HepG2 (cell line): ENCODE measurements around the gene LITAFD. TPM values are rescaled to one million over a fixed set of nuclear protein-coding genes. Genes with fewer than 3 reads are reported as not detected.

Source experiments
- FOXM1 ChIP-seq: sonication (generic); formaldehyde crosslinking; IDR thresholded peaks from 2 replicates; pipeline ENCODE4 v1.5.0; 2020; ENCODE audit warnings: missing genetic modification reagents
- HOXA5 ChIP-seq: sonication (generic); formaldehyde crosslinking; IDR thresholded peaks from 2 replicates; pipeline ENCODE4 v1.4.0; 2020; ENCODE audit warnings: missing genetic modification reagents
- NR3C1 ChIP-seq: sonication (generic); formaldehyde crosslinking; IDR thresholded peaks from 2 replicates; pipeline ENCODE4 v1.4.0; 2020; ENCODE audit warnings: missing genetic modification reagents
- POGK ChIP-seq: sonication (generic); formaldehyde crosslinking; conservative IDR thresholded peaks from 2 replicates; pipeline ENCODE4 v1.8.0; 2022; ENCODE audit warnings: mild to moderate bottlenecking, moderate library complexity, missing genetic modification reagents
- POLR2AphosphoS2 ChIP-seq: IDR thresholded peaks from 2 replicates; pipeline ENCODE4 v1.6.1; 2011; ENCODE audit warnings: low read depth, low read length, improper control_type of control experiment
- RAD51 ChIP-seq: fragments of 450-650 bp; IDR thresholded peaks from 2 replicates; pipeline ENCODE4 v1.6.1; 2016; ENCODE audit warnings: borderline replicate concordance
- SNRNP70 ChIP-seq: fragments of 200-400 bp; formaldehyde crosslinking; IDR thresholded peaks from 2 replicates; pipeline ENCODE4 v1.6.1; 2017; ENCODE audit warnings: mild to moderate bottlenecking, low read depth, low read length, moderate library complexity
- TCF7L2 ChIP-seq: IDR thresholded peaks from 2 replicates; pipeline ENCODE4 v1.6.1; 2011; ENCODE audit warnings: mild to moderate bottlenecking, low read depth, low read length, moderate library complexity
- ZBTB10 ChIP-seq: sonication (generic); formaldehyde crosslinking; IDR thresholded peaks from 2 replicates; pipeline ENCODE4 v1.4.0; 2020; ENCODE audit warnings: missing genetic modification reagents, borderline replicate concordance
- ZFP36L1 ChIP-seq: sonication (generic); formaldehyde crosslinking; IDR thresholded peaks from 2 replicates; pipeline ENCODE4 v1.8.0; 2022; ENCODE audit warnings: mild to moderate bottlenecking, missing genetic modification reagents, moderate library complexity
- ZSCAN9 ChIP-seq: IDR thresholded peaks from 2 replicates; pipeline ENCODE4 v1.6.1; 2016; ENCODE audit warnings: borderline replicate concordance
- polyA plus RNA-seq, 8 experiments: library from polyadenylated mRNA; depleted of rRNA in 3 of 8; stranded (reverse) in 7 of 8; unstranded in 1 of 8; fragments of >200 nt; fragmentation: Illumina TruSeq in 4 of 8; extraction: Trizol in 4 of 8; gene quantifications; 2 replicates each; pipeline versions ENCODE4 v1.2.1 to v1.2.3, GENCODE V29; 2011 to 2016; ENCODE audit warnings: low read depth in 4 of 8, missing spikeins in 1 of 8, mixed read lengths in 1 of 8; ENCODE audit not compliant: insufficient read depth in 1 of 8
- total RNA-seq, 5 experiments: library from RNA; depleted of rRNA; stranded (reverse); fragments of >200 nt; fragmentation: Illumina TruSeq; extraction: Trizol; gene quantifications; 2 replicates each; pipeline ENCODE4 v1.2.3, GENCODE V29; 2016; ENCODE audit warnings: low read depth in 1 of 5
- TF ChIP-seq, protein P1 (sequence below): sonication (generic); formaldehyde crosslinking; IDR thresholded peaks from 2 replicates; pipeline ENCODE4; 2020; ENCODE audit warnings: missing genetic modification reagents, mild to moderate bottlenecking, borderline replicate concordance
- TF ChIP-seq, protein P2 (sequence below): sonication (generic); formaldehyde crosslinking; IDR thresholded peaks from 2 replicates; pipeline ENCODE4 v1.5.0; 2020; ENCODE audit warnings: mild to moderate bottlenecking, low read depth, missing genetic modification reagents, borderline replicate concordance
- TF ChIP-seq, protein P3 (sequence below): sonication (generic); formaldehyde crosslinking; IDR thresholded peaks from 2 replicates; pipeline ENCODE4 v1.4.0; 2020; ENCODE audit warnings: missing genetic modification reagents

LITAFD gene
- total and polyA plus RNA-seq, 2 of the 13 experiments (the other 11 are each of a cell fraction or from before 2014, with no cell fraction given): not detected

DNA sequence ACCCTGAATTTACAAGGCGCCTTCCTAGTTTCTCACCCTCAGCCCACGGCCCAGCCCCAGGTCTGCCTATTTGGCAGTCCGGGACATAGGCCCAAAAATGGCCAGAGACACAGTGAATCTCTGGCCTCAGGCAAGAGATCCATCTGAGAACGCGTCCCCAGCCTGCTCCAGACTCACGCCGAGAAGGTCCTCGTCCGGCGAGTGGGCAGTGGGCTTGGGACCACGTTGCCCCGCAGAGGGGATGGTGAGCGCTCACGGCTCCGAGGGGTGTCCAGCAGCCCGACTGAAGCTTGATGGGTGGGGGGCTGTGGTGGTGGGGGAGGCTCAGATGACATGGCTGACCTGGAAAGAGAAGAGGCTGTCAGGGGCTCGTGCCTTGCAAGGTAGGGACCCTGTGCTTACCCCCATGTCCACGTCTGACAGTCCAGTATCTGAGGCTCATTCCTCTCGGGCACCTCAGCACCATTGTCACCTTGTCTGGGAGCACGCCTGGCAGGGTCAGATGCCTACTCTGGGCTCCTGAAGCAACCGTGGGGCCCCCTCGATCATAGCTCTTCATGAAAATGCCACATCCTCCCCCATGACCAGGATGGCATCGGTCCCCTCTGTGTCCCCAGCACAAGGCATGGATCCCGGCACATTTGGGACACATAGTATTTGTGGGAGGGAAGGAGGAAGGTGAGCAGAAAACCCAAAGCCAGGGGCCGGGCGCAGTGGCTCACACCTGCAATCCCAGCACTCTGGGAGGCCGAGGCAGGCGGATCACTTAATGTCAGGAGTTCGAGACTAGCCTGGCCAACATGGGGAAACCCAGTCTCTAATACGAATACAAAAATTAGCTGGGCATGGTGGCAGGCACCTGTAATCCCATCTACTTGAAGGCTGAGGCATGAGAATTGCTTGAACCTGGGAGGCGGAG lies 22.9 kb upstream of the LITAFD start (continued):
- TF ChIP-seq, protein P1, sequence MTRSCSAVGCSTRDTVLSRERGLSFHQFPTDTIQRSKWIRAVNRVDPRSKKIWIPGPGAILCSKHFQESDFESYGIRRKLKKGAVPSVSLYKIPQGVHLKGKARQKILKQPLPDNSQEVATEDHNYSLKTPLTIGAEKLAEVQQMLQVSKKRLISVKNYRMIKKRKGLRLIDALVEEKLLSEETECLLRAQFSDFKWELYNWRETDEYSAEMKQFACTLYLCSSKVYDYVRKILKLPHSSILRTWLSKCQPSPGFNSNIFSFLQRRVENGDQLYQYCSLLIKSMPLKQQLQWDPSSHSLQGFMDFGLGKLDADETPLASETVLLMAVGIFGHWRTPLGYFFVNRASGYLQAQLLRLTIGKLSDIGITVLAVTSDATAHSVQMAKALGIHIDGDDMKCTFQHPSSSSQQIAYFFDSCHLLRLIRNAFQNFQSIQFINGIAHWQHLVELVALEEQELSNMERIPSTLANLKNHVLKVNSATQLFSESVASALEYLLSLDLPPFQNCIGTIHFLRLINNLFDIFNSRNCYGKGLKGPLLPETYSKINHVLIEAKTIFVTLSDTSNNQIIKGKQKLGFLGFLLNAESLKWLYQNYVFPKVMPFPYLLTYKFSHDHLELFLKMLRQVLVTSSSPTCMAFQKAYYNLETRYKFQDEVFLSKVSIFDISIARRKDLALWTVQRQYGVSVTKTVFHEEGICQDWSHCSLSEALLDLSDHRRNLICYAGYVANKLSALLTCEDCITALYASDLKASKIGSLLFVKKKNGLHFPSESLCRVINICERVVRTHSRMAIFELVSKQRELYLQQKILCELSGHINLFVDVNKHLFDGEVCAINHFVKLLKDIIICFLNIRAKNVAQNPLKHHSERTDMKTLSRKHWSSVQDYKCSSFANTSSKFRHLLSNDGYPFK (CRISPR knock-in tag): no peak
- TF ChIP-seq, protein P2, sequence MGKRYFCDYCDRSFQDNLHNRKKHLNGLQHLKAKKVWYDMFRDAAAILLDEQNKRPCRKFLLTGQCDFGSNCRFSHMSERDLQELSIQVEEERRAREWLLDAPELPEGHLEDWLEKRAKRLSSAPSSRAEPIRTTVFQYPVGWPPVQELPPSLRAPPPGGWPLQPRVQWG (CRISPR knock-in tag): no peak
- TF ChIP-seq SNRNP70 (no peak), POLR2AphosphoS2 (peak; percentile 30; the same call in 1 of the 2 replicates), ZBTB10 (no peak), TCF7L2 (no peak), FOXM1 (CRISPR knock-in tag) (no peak), ZSCAN9 (CRISPR knock-in tag) (no peak), ZFP36L1 (CRISPR knock-in tag) (no peak), RAD51 (no peak), HOXA5 (CRISPR knock-in tag) (no peak), NR3C1 (CRISPR knock-in tag) (no peak), POGK (CRISPR knock-in tag) (no peak)
- TF ChIP-seq, protein P3, sequence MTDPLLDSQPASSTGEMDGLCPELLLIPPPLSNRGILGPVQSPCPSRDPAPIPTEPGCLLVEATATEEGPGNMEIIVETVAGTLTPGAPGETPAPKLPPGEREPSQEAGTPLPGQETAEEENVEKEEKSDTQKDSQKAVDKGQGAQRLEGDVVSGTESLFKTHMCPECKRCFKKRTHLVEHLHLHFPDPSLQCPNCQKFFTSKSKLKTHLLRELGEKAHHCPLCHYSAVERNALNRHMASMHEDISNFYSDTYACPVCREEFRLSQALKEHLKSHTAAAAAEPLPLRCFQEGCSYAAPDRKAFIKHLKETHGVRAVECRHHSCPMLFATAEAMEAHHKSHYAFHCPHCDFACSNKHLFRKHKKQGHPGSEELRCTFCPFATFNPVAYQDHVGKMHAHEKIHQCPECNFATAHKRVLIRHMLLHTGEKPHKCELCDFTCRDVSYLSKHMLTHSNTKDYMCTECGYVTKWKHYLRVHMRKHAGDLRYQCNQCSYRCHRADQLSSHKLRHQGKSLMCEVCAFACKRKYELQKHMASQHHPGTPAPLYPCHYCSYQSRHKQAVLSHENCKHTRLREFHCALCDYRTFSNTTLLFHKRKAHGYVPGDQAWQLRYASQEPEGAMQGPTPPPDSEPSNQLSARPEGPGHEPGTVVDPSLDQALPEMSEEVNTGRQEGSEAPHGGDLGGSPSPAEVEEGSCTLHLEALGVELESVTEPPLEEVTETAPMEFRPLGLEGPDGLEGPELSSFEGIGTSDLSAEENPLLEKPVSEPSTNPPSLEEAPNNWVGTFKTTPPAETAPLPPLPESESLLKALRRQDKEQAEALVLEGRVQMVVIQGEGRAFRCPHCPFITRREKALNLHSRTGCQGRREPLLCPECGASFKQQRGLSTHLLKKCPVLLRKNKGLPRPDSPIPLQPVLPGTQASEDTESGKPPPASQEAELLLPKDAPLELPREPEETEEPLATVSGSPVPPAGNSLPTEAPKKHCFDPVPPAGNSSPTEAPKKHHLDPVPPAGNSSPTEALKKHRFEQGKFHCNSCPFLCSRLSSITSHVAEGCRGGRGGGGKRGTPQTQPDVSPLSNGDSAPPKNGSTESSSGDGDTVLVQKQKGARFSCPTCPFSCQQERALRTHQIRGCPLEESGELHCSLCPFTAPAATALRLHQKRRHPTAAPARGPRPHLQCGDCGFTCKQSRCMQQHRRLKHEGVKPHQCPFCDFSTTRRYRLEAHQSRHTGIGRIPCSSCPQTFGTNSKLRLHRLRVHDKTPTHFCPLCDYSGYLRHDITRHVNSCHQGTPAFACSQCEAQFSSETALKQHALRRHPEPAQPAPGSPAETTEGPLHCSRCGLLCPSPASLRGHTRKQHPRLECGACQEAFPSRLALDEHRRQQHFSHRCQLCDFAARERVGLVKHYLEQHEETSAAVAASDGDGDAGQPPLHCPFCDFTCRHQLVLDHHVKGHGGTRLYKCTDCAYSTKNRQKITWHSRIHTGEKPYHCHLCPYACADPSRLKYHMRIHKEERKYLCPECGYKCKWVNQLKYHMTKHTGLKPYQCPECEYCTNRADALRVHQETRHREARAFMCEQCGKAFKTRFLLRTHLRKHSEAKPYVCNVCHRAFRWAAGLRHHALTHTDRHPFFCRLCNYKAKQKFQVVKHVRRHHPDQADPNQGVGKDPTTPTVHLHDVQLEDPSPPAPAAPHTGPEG (CRISPR knock-in tag): no peak
